Large intestine (tissue), 3 donors: Measurements from ENCODE around the gene PITPNC1. TPM values are rescaled to one million over a fixed set of nuclear protein-coding genes. Genes with fewer than 3 reads are reported as not detected.
"Not testable (repeated sequence)": the region's sequence is repeated elsewhere in the genome, so short reads cannot be mapped to it uniquely, and the experiment has no call there.

Source experiments
- DNase-seq, 2 donors: peaks; one replicate each; pipeline versions ENCODE4 v3.0.0 to v3.0.0-alpha.2; 2013
- H3K27ac ChIP-seq: one replicate; pipeline ENCODE4 v1.5.1; 2013; ENCODE audit warnings: low read length
- H3K27me3 ChIP-seq: 2 replicates; pipeline ENCODE4 v1.6.1; 2013; ENCODE audit warnings: low read length; ENCODE audit not compliant: control insufficient read depth, insufficient read depth
- H3K36me3 ChIP-seq: 2 replicates; pipeline ENCODE4 v1.6.1; 2013; ENCODE audit warnings: low read length; ENCODE audit not compliant: control insufficient read depth, insufficient read depth
- H3K4me1 ChIP-seq: one replicate; pipeline ENCODE4 v1.6.1; 2013; ENCODE audit warnings: low read length; ENCODE audit not compliant: control insufficient read depth, insufficient read depth
- H3K4me3 ChIP-seq: one replicate; pipeline ENCODE4 v1.5.1; 2013; ENCODE audit warnings: low read length
- H3K9me3 ChIP-seq: one replicate; pipeline ENCODE4 v1.6.1; 2013; ENCODE audit warnings: mild to moderate bottlenecking, low read depth, low read length, moderate library complexity; ENCODE audit not compliant: control insufficient read depth
- WGBS: methylation state at CpG from one replicate; pipeline ENCODE4 v1.1.5; 2013; ENCODE audit warnings: low lambda C conversion rate; ENCODE audit not compliant: insufficient coverage; 5-methylcytosine and 5-hydroxymethylcytosine counted together
- polyA plus RNA-seq: library from polyadenylated mRNA; unstranded; fragments of 120-200 nt; gene quantifications from one replicate; pipeline ENCODE4 v1.2.1, GENCODE V29; 2013

The PITPNC1 gene
- polyA plus RNA-seq, 1 donor: 6.7 TPM

DNA sequence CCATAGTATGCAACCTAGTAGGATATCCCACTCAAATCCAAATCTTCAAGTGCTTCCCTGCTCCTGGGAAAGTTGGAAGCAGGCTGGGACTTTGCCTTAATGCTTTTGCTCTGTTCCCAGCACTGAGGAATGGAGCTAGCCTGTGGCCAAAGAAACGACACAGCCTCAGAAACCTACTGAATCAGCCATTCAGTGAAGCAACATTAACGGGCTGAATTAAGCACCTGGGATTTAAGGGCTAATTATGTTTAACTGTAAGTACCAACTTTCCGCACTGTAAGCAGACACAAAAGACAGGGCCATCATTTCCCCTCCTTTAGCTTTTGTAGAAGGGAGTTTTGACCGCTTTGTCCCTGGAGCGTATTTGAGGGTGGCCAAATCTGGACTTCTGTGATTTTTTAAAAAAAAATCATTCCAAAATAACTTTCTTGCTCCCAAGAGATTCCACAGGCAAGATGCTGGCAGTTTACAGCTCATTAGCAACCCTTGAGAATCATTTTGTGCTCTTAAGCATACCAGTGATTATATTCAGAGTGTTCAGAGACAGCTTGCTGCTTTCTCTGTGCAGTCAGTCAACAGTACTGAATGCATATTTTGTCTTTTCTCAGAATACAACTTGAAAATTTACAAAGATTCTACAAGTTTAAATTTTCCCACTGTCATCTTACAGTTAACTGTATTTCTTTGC lies 323.1 kb downstream of the PITPNC1 start:
- Histone ChIP-seq H3K4me1 (no peaks in the 10 kb centered on the region), H3K4me3 (no peak overlapping the region), H3K27me3 (no peaks in the 10 kb centered on the region), H3K36me3 (no peaks in the 10 kb centered on the region), H3K27ac (no peak overlapping the region), H3K9me3 (no peaks in the 10 kb centered on the region)
- no peak for DNase-seq
- WGBS: no CpG with 5 or more reads among the region's 5 CpGs

DNA sequence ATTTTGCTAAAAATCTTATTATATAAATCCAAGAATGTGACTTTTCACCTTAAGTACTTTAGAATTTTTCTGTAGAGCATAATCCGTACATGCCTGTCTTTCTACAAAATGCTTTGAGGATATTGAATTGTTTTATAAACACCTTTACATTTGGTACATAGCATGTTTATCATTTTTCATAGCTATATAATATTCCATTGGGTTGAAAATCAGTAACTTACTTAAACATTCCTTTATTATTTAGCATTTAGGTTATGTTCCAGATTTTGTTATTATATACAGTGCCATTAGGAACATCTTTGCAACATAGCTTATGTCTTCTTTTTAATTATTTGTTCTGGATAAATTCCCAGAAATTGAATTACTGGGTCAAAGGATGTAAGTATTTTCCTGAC lies 323.6 kb downstream of the PITPNC1 start:
- Histone ChIP-seq H3K9me3 (no peaks in the 10 kb centered on the region), H3K4me1 (no peaks in the 10 kb centered on the region), H3K36me3 (no peaks in the 10 kb centered on the region), H3K27me3 (no peaks in the 10 kb centered on the region), H3K4me3 (no peak overlapping the region), H3K27ac (no peak overlapping the region)
- DNase-seq: no peak
- WGBS: 86% methylated on average over 1 of the region's 1 CpG

DNA sequence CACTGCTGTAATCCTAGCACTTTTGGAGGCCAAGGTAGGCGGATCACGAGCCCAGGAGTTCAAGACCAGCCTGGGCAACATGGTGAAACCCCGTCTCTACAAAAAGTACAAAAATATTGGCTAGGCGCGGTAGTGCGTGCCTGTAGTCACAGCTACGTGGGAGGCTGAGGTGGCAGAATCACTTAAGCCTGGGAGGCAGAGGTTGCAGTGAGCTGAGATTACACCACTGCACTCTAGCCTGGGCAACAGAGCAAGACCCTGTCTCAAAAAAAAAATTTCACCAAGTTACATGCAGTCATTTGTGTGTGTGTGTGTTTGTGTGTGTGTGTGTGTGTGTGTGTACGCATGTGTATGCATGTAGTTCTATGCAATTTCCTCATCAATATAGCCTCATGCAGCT lies 325.8 kb downstream of the PITPNC1 start:
- H3K4me3 ChIP-seq, H3K4me1 ChIP-seq, H3K9me3 ChIP-seq, DNase-seq, H3K27me3 ChIP-seq, H3K27ac ChIP-seq, H3K36me3 ChIP-seq: not testable (repeated sequence)
- WGBS: no CpG with 5 or more reads among the region's 8 CpGs

DNA sequence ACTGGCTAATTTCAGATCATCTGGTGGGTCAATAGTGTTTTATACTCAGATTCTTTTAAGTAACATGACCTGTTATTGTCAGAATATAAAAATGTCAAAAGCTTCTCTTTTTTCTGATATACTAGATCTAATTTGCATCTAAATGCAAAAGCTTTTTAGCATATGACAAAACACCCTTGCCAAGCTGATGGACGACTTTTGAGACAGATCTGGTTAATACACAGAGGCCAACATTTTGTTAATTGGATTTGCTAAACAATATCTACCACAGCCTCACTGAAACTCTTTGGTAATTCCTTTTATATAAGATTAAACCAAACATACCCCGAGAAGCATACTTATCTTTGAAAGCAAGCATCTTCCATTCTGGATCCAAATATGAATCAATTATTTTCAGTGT lies 330.4 kb downstream of the PITPNC1 start:
- Histone ChIP-seq H3K27me3 (no peaks in the 10 kb centered on the region), H3K9me3 (no peaks in the 10 kb centered on the region), H3K4me3 (no peak overlapping the region), H3K4me1 (no peaks in the 10 kb centered on the region), H3K36me3 (no peaks in the 10 kb centered on the region), H3K27ac (no peak overlapping the region)
- no peak for DNase-seq
- 40% methylated on average over 1 of the region's 2 CpGs for WGBS

GRCh38 chr17:67708378-67708777 lies 331.3 kb downstream of the PITPNC1 start:
- no peak overlapping the region for H3K4me3 ChIP-seq
- H3K9me3 ChIP-seq: no peaks in the 10 kb centered on the region
- no peak overlapping the region for H3K27ac ChIP-seq
- whole genome bisulfite sequencing: no CpG with 5 or more reads among the region's 3 CpGs
- no peaks in the 10 kb centered on the region for H3K27me3 ChIP-seq
- H3K36me3 ChIP-seq: no peaks in the 10 kb centered on the region
- DNase-seq: no peak
- no peaks in the 10 kb centered on the region for H3K4me1 ChIP-seq

DNA sequence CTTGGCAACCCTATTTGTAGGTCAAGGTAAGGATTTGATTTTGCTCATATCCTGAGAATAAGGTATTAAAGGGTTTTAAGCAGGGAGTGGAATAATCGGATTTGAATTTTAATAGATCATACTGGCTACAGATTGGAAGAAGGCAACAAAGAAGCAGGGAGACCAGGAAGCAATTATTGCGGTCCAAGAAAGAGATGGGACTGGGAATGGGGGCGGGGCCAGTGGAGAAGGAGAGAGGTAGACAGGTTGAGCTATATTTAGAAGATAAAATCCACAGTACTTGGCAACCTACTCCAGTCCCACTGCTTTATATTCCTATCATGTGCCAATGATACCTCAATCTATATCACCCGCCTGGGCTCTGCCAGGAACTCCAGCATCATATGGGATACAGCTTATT lies 334.8 kb downstream of the PITPNC1 start:
- 100% methylated on average over 1 of the region's 4 CpGs for WGBS
- Histone ChIP-seq H3K36me3 (no peaks in the 10 kb centered on the region), H3K27ac (no peak overlapping the region), H3K27me3 (no peaks in the 10 kb centered on the region), H3K9me3 (no peaks in the 10 kb centered on the region), H3K4me3 (no peak overlapping the region), H3K4me1 (no peaks in the 10 kb centered on the region)
- no peak for DNase-seq

DNA sequence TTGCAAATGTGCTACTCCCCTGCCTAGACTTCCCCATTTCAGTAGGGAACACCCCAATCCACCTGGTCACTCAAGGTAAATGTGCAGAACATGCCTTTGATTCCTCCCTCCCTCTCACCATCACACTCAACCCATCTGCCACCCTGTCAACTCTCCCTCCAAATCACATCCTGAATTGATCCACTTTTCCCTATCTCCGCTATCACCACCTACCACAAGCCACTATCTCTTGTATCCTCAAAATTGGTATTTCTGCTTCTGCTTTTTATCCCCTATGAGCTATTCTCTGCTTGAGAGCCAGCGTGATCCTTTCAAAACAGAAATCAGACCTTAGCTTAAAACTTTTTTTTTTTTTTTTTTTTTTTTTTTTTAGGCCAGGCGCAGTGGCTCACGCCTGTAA lies 335.3 kb downstream of the PITPNC1 start:
- no peaks in the 10 kb centered on the region for H3K4me1 ChIP-seq
- 90% methylated on average over 2 of the region's 4 CpGs for WGBS
- DNase-seq: no peak

DNA sequence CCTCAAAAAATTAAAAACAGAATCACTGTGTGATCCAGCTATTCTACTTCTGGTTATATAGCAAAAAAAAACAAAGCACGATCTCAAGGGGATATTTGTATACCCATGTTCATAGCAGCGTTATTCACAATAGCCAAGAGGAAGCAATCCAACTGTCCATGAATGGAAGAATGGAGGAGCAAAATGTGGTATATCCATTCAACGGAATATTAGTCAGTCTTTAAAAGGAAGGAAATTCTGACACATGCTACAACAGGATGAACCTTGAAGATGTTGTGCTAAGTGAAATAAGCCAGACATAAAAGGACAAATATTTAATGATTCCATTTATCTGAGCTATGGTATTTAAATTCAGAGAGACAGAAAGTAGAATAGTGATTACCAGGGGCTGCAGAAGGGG lies 336.1 kb downstream of the PITPNC1 start:
- no peaks in the 10 kb centered on the region for H3K9me3 ChIP-seq
- no peaks in the 10 kb centered on the region for H3K27me3 ChIP-seq
- WGBS: 100% methylated on average over 1 of the region's 3 CpGs
- no peaks in the 10 kb centered on the region for H3K4me1 ChIP-seq
- no peak for DNase-seq
- H3K36me3 ChIP-seq: no peaks in the 10 kb centered on the region
- H3K4me3 ChIP-seq: no peak overlapping the region
- H3K27ac ChIP-seq: no peak overlapping the region

More for the DNA sequence above, 335.3 kb downstream of the PITPNC1 start:
- Histone ChIP-seq H3K27me3 (no peaks in the 10 kb centered on the region), H3K27ac (no peak overlapping the region), H3K36me3 (no peaks in the 10 kb centered on the region), H3K9me3 (no peaks in the 10 kb centered on the region), H3K4me3 (no peak overlapping the region)

- Histone ChIP-seq H3K27ac (no peak overlapping the region), H3K4me1 (peaks cover 7% of the 10 kb centered on the region), H3K36me3 (peaks cover 12% of the 10 kb centered on the region), H3K27me3 (no peaks in the 10 kb centered on the region), H3K9me3 (no peaks in the 10 kb centered on the region), H3K4me3 (no peak overlapping the region)
- no peak for DNase-seq
- WGBS: no CpG with 5 or more reads among the region's 6 CpGs
These were observed 339.3 kb downstream of the PITPNC1 start for GRCh38 chr17:67716405-67716798.

DNA sequence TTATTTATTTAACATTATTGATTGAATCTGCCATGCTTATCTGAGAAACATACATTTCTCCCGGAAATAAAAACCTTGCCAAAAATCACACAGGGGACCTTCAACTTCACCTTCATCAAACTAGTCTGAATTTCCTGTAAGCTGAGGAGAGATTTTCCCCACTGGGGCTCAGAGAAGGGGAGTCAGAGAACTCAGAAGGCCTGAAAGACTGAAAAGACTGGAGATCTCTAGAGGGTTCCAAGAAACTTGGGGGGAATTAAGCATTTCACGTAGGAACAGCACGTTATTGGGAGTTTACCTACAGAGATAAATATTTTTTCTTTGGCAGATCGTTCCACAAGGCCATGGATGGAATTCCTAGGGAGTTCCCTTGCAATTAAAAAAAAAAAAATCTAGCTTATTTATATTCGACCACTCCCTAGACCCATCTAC lies 340.1 kb downstream of the PITPNC1 start:
- H3K27me3 ChIP-seq: no peaks in the 10 kb centered on the region
- WGBS: no CpG with 5 or more reads among the region's 5 CpGs
- no peak for DNase-seq
- peak overlapping the region; percentile 77 for H3K27ac ChIP-seq
- H3K4me1 ChIP-seq: peaks cover 7% of the 10 kb centered on the region
- H3K9me3 ChIP-seq: no peaks in the 10 kb centered on the region
- peak overlapping the region; percentile 95 for H3K4me3 ChIP-seq
- H3K36me3 ChIP-seq: peaks cover 19% of the 10 kb centered on the region

DNA sequence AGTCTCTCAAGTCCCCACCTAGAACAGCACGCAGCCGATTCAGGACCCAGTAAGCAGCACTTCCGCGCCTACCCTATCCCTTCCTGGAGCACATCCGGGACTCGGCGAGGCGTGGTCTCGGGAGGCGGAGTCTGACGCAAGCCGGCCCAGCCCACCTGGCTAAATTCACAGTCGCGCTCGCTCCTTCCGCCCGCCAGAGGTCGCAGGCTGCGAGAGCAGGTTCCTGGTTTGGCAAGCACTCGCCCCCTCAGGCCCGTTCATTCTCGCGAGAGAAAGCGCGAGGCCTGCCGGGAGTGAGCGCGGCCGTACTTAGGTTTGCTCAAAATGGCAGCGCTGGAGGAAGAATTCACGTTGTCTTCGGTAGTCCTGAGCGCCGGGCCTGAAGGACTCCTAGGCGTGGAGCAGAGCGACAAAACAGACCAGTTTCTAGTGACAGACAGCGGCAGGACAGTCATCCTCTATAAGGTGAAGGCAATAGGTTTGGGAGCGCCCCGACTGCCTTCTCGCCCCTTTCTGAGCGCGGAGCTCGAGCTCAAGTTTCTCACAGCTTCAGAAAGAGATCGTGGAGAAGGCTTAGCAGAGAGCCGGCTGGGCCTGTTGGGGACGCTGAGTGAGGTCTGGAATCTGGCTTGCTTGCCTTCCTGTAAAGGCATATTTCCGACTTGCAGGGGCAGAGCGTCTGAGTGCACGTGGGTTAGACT lies 340.7 kb downstream of the PITPNC1 start, which contains the start of gene NOL11:
TSS of gene NOL11 (plus strand) at position 313 of the 701 bp plus-strand sequence. CDS start at position 325, 12 bp downstream.
- peak within 1 kb of the TSS; percentile 95 for H3K4me3 ChIP-seq
- WGBS: 0% methylated on average over 3 of the region's 49 CpGs
- peaks cover 7% of the 10 kb centered on the region for H3K4me1 ChIP-seq
- no peaks in the 10 kb centered on the region for H3K9me3 ChIP-seq
- no peaks in the 10 kb centered on the region for H3K27me3 ChIP-seq
- peak; percentile 99 for DNase-seq
- H3K36me3 ChIP-seq: peaks cover 23% of the 10 kb centered on the region
- H3K27ac ChIP-seq: peak within 1 kb of the TSS; percentile 90
